ENCODE results near the gene TTLL5. TPM values are rescaled to one million over a fixed set of nuclear protein-coding genes. Genes with fewer than 3 reads are reported as not detected.

Gene TTLL5
- total and polyA plus RNA-seq, 2 of the 4 experiments (the other 2 are of a cell fraction), result 11.9 to 16.7 TPM

GRCh38 chr14:75820761-75821160 is 159.7 kb downstream of the TTLL5 start:
- intact Hi-C loops (cut with micrococcal nuclease) (loop anchor here (5.0 kb wide), 1 partner anchor 47 kb away; no protein-coding TSS in a partner anchor), in situ Hi-C loops (cut with MboI; ENCODE audit: low sequenced_read_pairs) (no loop called here), dilution Hi-C loops (cut with HindIII; ENCODE audit: low sequenced_read_pairs, unreplicated experiment) (no loop called here)
- Histone ChIP-seq H2AFZ (replicated peaks; ENCODE audit: low read length, poor library complexity) (no peak overlapping the region), H2BK15ac (ENCODE audit: low read depth, low read length) (no peak overlapping the region), H2BK5ac (ENCODE audit: low read depth, low read length, poor library complexity, severe bottlenecking) (no peak overlapping the region), H3K27me3 (ENCODE audit: control insufficient read depth, insufficient read depth, low read length) (no peaks in the 10 kb centered on the region), H3K9me1 (ENCODE audit: insufficient read depth, low read length) (peaks cover 9% of the 10 kb centered on the region), H3K4ac (ENCODE audit: low read depth, low read length) (no peak overlapping the region), H3K56ac (ENCODE audit: extremely low read depth, insufficient read depth, low read length) (no peak overlapping the region), H3K27ac (ENCODE audit: insufficient read depth, low read length) (no peak overlapping the region), H4K8ac (ENCODE audit: low read depth in 2 of 2, low read length in 2 of 2) (no peak overlapping the region), H3K79me1 (ENCODE audit: low read depth in 1 of 2, low read length in 2 of 2) (no peaks in the 10 kb centered on the region), H3K23ac (ENCODE audit: low read depth, low read length) (no peak overlapping the region), H3K18ac (ENCODE audit: low read depth, low read length) (no peak overlapping the region), H3K9me3 (ENCODE audit: control insufficient read depth, insufficient read depth, low read length) (no peaks in the 10 kb centered on the region), H3K36me3 (ENCODE audit: control insufficient read depth, insufficient read depth, low read length) (peaks cover 6% of the 10 kb centered on the region; the same call in 1 of the 2 replicates), H3K14ac (replicated peaks; ENCODE audit: low read depth, low read length) (no peak overlapping the region), H3K4me3 (ENCODE audit: insufficient read depth, low read depth, low read length) (no peak overlapping the region), H2BK120ac (ENCODE audit: low read depth, low read length) (no peak overlapping the region), H2AK9ac (replicated peaks; ENCODE audit: low read depth, low read length, poor library complexity) (no peak overlapping the region), H4K5ac (ENCODE audit: low read depth, low read length) (no peak overlapping the region), H3K4me2 (ENCODE audit: low read depth, low read length) (no peak overlapping the region), H4K20me1 (ENCODE audit: insufficient read depth, low read length) (no peaks in the 10 kb centered on the region), H2AK5ac (ENCODE audit: low read depth, low read length) (no peak overlapping the region), H3K9ac (ENCODE audit: low read depth, low read length) (no peak overlapping the region), H4K91ac (ENCODE audit: insufficient read depth, low read depth, low read length) (no peak overlapping the region), H2BK20ac (ENCODE audit: low read depth, low read length) (no peak overlapping the region), H3K4me1 (ENCODE audit: control insufficient read depth, insufficient read depth, low read length) (peaks cover 15% of the 10 kb centered on the region)
- CTCF ChIA-PET, result no interaction called here
- no CpG with 5 or more reads among the region's 4 CpGs for WGBS, 2 experiments (ENCODE audit: extremely low coverage in 2 of 2, insufficient read length in 1 of 2)
- no TSS peak for BruUV-seq (replicated peaks)
- POLR2A ChIA-PET (ENCODE audit: unreplicated experiment), result no interaction called here
- TF ChIP-seq MXI1 (IDR thresholded peaks at IDR 0.05; ENCODE audit: borderline replicate concordance, low read depth, low read length), result no peak
- TF ChIP-seq SMC3 (IDR thresholded peaks at IDR 0.05; ENCODE audit: low read depth, low read length), result no peak
- TF ChIP-seq CTCF (conservative IDR thresholded peaks at IDR 0.05; ENCODE audit: low read depth, low read length), result no peak
- TF ChIP-seq BHLHE40 (IDR thresholded peaks at IDR 0.05; ENCODE audit: low read depth, low read length), result no peak
- TF ChIP-seq CHD1 (IDR thresholded peaks at IDR 0.05; ENCODE audit: low read depth, low read length), result no peak
- TF ChIP-seq RCOR1 (IDR thresholded peaks at IDR 0.05; ENCODE audit: insufficient replicate concordance, low read length), result no peak
- no peak for TF ChIP-seq RAD21 (IDR thresholded peaks at IDR 0.05; ENCODE audit: low read length)
- no peak for TF ChIP-seq POLR2A (IDR thresholded peaks at IDR 0.05; ENCODE audit: low read depth, low read length)
- TF ChIP-seq MAZ (IDR thresholded peaks at IDR 0.05; ENCODE audit: borderline replicate concordance, low read depth, low read length), result no peak
- no peak for TF ChIP-seq MAFK (IDR thresholded peaks at IDR 0.05; ENCODE audit: low read depth, low read length)
- TF ChIP-seq USF2 (IDR thresholded peaks at IDR 0.05; ENCODE audit: low read depth, low read length), result no peak
- no peak for TF ChIP-seq ELK1 (IDR thresholded peaks at IDR 0.05; ENCODE audit: borderline replicate concordance, low read depth, low read length)
- ATAC-seq (ENCODE audit: low read depth) (no peak), DNase-seq (no peak)
